SK-N-SH (cell line): ENCODE data around the gene MBD3L5. TPM values are rescaled to one million over a fixed set of nuclear protein-coding genes. Genes with fewer than 3 reads are reported as not detected.
"Not testable (repeated sequence)": the region's sequence is repeated elsewhere in the genome, so short reads cannot be mapped to it uniquely, and the experiment has no call there.

Experiments
- CTCF ChIA-PET: fragments of 300-600, 350-600 bp; formaldehyde crosslinking; extraction: SDS; loops from one replicate; lab custom pipeline; 2021; lab: Yijun Ruan, JAX
- POLR2A ChIA-PET: fragments of 350-600 bp; sonication (Branson Sonifier 250); formaldehyde crosslinking; extraction: SDS; loops from one replicate; lab custom pipeline; 2020; ENCODE audit warnings: antibody characterized with exemption, inconsistent platforms; lab: Yijun Ruan, JAX
- DNase-seq: peaks from one replicate; pipeline ENCODE4 v3.0.0; 2012
- H2AFZ ChIP-seq: fragments of 200-600 bp; sonication (generic); 2 replicates; pipeline ENCODE4 v1.8.1; 2016; ENCODE audit warnings: antibody characterized with exemption, mild to moderate bottlenecking, low read depth
- H3F3A ChIP-seq: fragments of 200-600 bp; sonication (generic); replicated peaks from 2 replicates; pipeline ENCODE3; 2016; ENCODE audit warnings: antibody characterized with exemption, mild to moderate bottlenecking; ENCODE audit not compliant: insufficient read depth
- H3K27ac ChIP-seq, 2 experiments: fragments of 200-500 bp in 1 of 2; fragments of 200-600 bp in 1 of 2; sonication (Bioruptor generic) in 1 of 2; sonication (generic), shearing (Covaris generic) in 1 of 2; 2 replicates each; pipeline versions ENCODE4 v1.5.1 to v1.6.1; 2014 to 2016; ENCODE audit warnings: low read depth in 2 of 2, inconsistent platforms in 1 of 2, low read length in 1 of 2, mild to moderate bottlenecking in 1 of 2, mixed read lengths in 1 of 2
- H3K27me3 ChIP-seq: fragments of 200-600 bp; sonication (generic), shearing (Covaris generic); 2 replicates; pipeline ENCODE4 v1.6.1; 2016; ENCODE audit warnings: mixed run types; ENCODE audit not compliant: insufficient read depth
- H3K36me3 ChIP-seq, 2 experiments: fragments of 200-500 bp in 1 of 2; fragments of 200-600 bp in 1 of 2; sonication (Bioruptor generic) in 1 of 2; sonication (generic) in 1 of 2; replicated peaks in 1 of 2; 2 replicates each; pipeline versions ENCODE3 to v1.5.1; 2014 to 2016; ENCODE audit warnings: low read length in 1 of 2, mild to moderate bottlenecking in 1 of 2; ENCODE audit not compliant: insufficient read depth in 2 of 2, control insufficient read depth in 1 of 2
- H3K4me1 ChIP-seq, 2 experiments: fragments of 200-500 bp in 1 of 2; fragments of 200-600 bp in 1 of 2; sonication (Bioruptor generic) in 1 of 2; sonication (generic), shearing (Covaris generic) in 1 of 2; 2 replicates each; pipeline versions ENCODE4 v1.5.1 to v1.6.1; 2014 to 2016; ENCODE audit warnings: low read depth in 1 of 2, low read length in 1 of 2, mixed run types in 1 of 2; ENCODE audit not compliant: insufficient read depth in 2 of 2, control insufficient read depth in 1 of 2
- H3K4me2 ChIP-seq: fragments of 200-600 bp; sonication (generic), shearing (Covaris generic); 2 replicates; pipeline ENCODE4 v1.6.1; 2017; ENCODE audit warnings: mixed run types
- H3K4me3 ChIP-seq, 2 experiments: fragments of 200-500 bp in 1 of 2; fragments of 200-600 bp in 1 of 2; sonication (Bioruptor generic) in 1 of 2; sonication (generic), shearing (Covaris generic) in 1 of 2; 2 replicates each; pipeline versions ENCODE4 v1.5.1 to v1.8.1; 2014 to 2016; ENCODE audit warnings: low read depth in 2 of 2, inconsistent platforms in 1 of 2, low read length in 1 of 2, mild to moderate bottlenecking in 1 of 2, mixed read lengths in 1 of 2, moderate library complexity in 1 of 2
- H3K79me2 ChIP-seq: fragments of 200-600 bp; sonication (generic); 2 replicates; pipeline ENCODE4 v1.8.1; 2017; ENCODE audit warnings: mild to moderate bottlenecking; ENCODE audit not compliant: insufficient read depth
- H3K9ac ChIP-seq: fragments of 200-600 bp; sonication (generic); 2 replicates; pipeline ENCODE4 v1.6.1; 2017; ENCODE audit warnings: mixed run types
- H3K9me2 ChIP-seq: fragments of 200-600 bp; sonication (generic); 2 replicates; pipeline ENCODE4 v1.6.1; 2017; ENCODE audit warnings: mixed run types
- H3K9me3 ChIP-seq: fragments of 200-600 bp; sonication (generic); 2 replicates; pipeline ENCODE4 v1.6.1; 2017; ENCODE audit warnings: mixed run types, mild to moderate bottlenecking, moderate library complexity
- H4K20me1 ChIP-seq: fragments of 200-600 bp; sonication (generic); 2 replicates; pipeline ENCODE4 v1.6.1; 2017; ENCODE audit warnings: mild to moderate bottlenecking, mixed run types; ENCODE audit not compliant: insufficient read depth
- WGBS: methylation state at CpG from one replicate; pipeline ENCODE4 v1.1.6; 2017; ENCODE audit warnings: low lambda C conversion rate; 5-methylcytosine and 5-hydroxymethylcytosine counted together
- polyA plus RNA-seq, 3 experiments: library from polyadenylated mRNA; depleted of rRNA; stranded (reverse); fragments of >200 nt; gene quantifications; 2 replicates each; pipeline ENCODE4 v1.2.3, GENCODE V29; 2012

MBD3L5 gene
- polyA plus RNA-seq, 1 of the 3 experiments (the other 2 are of a cell fraction), result not detected

DNA sequence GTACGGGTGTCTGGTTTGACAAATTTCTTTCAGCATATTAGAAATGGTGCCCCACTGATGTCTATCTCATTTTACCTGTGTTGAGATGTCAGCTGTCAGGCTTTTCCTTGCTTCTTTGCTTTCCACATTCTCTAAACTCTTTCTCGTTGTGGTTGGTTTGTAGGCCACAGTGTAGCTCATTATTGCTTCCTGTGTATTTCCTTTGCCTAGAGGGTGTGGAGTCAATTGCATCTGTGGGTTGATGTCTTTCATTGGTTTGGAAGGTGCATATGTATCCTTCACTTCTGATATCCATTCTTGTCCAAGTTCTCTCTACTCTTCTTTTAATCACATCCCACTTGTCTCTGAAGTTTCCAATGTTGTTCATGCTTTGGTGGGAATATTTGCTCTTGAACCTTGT lies 11.2 kb downstream of the MBD3L5 start:
- H2AFZ ChIP-seq, H3K79me2 ChIP-seq, H3K9ac ChIP-seq, H3K27ac ChIP-seq, H3F3A ChIP-seq, CTCF ChIA-PET, H3K27me3 ChIP-seq, H3K4me1 ChIP-seq, DNase-seq, H3K4me3 ChIP-seq, POLR2A ChIA-PET, H3K9me3 ChIP-seq, H4K20me1 ChIP-seq, H3K36me3 ChIP-seq, H3K4me2 ChIP-seq, H3K9me2 ChIP-seq: not testable (repeated sequence)
- no CpG with 5 or more reads among the region's 2 CpGs for WGBS

DNA sequence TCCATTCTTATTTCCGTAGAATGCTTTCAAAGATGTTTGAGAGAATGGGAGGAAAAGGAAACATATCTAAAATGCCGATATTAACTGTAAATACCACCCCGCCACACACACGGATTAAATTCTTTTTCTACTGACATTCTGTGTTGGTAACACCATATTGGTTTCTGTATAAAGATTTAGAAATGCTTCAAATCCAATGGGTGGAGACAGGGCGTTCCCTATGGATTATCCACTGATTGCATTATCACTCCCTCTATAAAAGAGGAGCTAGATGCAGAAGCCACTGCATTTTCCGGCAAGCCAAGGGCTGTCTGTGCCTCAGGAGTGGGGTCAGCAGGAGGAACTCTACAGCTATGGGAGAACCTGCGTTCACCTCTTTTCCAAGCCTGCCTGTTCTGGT lies 18.6 kb downstream of the MBD3L5 start, which contains the start of gene MBD3L2:
Gene MBD3L2, plus strand, starts transcription at position 301 of the 400 bp plus-strand sequence. Its CDS starts 53 bp downstream, at position 354.
- POLR2A ChIA-PET, H3K27ac ChIP-seq, H3K9me3 ChIP-seq, H3K9me2 ChIP-seq, CTCF ChIA-PET, DNase-seq, H2AFZ ChIP-seq, H3K79me2 ChIP-seq, H3K4me2 ChIP-seq, H3F3A ChIP-seq, H3K27me3 ChIP-seq, H4K20me1 ChIP-seq, H3K4me1 ChIP-seq, H3K4me3 ChIP-seq, H3K9ac ChIP-seq, H3K36me3 ChIP-seq: not testable (repeated sequence)
- no CpG with 5 or more reads among the region's 7 CpGs for WGBS

DNA sequence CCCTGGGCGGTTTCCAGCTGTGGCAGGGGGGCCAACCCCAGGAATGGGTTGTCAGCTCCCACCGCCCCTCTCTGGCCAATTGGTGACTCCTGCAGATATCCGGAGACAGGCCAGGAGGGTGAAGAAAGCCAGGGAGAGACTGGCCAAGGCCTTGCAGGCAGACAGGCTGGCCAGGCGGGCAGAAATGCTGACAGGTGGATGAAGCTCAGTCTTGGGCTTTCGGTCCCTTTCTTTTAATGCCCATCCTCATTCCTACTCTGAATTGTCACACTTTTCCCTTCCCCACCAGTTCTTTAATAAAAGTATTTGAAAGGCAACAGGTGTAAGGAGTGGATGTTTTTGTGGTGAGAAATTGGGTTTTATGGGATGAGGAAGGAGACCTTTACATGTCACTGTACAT lies 21.0 kb downstream of the MBD3L5 start:
- H3K27me3 ChIP-seq, DNase-seq, H3K4me2 ChIP-seq, H3K27ac ChIP-seq, H3K9me3 ChIP-seq, H3K9ac ChIP-seq, POLR2A ChIA-PET, CTCF ChIA-PET, H3K4me3 ChIP-seq, H3K36me3 ChIP-seq, H3K9me2 ChIP-seq, H3F3A ChIP-seq, H4K20me1 ChIP-seq, H2AFZ ChIP-seq, H3K79me2 ChIP-seq, H3K4me1 ChIP-seq: not testable (repeated sequence)
- WGBS, result 47% methylated on average over 2 of the region's 5 CpGs

DNA sequence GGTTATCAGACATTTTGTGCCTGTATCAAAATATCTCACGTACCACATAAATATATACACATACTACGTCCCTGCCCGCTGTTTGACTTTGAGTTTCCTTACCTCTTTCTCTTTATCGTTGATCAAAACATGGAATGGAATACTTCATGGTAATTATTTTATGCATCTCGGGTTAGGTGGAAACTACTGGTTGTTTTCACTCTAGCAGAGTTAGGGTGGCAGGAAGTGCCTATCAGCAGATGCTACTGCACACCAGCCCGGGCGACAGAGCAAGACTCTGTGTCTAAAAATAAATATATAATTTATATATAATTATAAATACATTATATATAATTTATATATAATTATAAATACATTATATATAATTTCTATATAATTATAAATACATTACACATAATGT lies 22.5 kb downstream of the MBD3L5 start:
- H3K27me3 ChIP-seq, DNase-seq, H4K20me1 ChIP-seq, H3K27ac ChIP-seq, H3K9ac ChIP-seq, H3K9me3 ChIP-seq, H3K4me3 ChIP-seq, H3K79me2 ChIP-seq, H3K4me2 ChIP-seq, CTCF ChIA-PET, H3F3A ChIP-seq, H3K9me2 ChIP-seq, H3K36me3 ChIP-seq, H3K4me1 ChIP-seq, H2AFZ ChIP-seq, POLR2A ChIA-PET: not testable (repeated sequence)
- WGBS, result 43% methylated on average over 7 of the region's 7 CpGs

DNA sequence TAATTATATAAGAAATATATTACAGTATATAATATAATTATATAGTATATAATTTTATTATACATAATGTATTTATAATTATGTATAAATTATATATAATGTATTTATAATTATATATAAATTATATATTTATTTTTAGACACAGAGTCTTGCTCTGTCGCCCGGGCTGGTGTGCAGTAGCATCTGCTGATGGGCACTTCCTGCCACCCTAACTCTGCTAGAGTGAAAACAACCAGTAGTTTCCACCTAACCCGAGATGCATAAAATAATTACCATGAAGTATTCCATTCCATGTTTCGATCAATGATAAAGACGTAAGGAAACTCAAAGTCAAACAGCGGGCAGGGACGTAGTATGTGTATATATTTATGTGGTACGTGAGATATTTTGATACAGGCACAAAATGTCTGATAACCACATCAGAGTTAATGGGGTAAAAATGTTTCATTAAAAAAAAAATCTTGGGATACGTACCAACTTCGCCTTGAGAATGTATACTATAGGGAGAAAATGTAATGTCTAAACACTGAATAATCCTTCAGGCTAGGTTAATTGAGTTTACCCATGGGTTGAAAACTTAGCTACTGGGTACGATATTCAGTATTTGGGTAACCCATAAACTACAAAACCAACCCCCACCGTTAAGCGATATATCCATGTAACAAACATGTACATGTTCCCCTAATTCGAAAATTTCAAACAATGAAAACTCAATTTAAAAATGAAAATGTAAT lies 24.4 kb downstream of the MBD3L5 start:
- H3F3A ChIP-seq, CTCF ChIA-PET, H3K4me1 ChIP-seq, H3K9me3 ChIP-seq, H3K9me2 ChIP-seq, H4K20me1 ChIP-seq, H2AFZ ChIP-seq, H3K9ac ChIP-seq, H3K4me2 ChIP-seq, H3K27ac ChIP-seq, H3K79me2 ChIP-seq, H3K36me3 ChIP-seq, H3K4me3 ChIP-seq, DNase-seq, H3K27me3 ChIP-seq, POLR2A ChIA-PET: not testable (repeated sequence)
- WGBS, result 68% methylated on average over 14 of the region's 14 CpGs

DNA sequence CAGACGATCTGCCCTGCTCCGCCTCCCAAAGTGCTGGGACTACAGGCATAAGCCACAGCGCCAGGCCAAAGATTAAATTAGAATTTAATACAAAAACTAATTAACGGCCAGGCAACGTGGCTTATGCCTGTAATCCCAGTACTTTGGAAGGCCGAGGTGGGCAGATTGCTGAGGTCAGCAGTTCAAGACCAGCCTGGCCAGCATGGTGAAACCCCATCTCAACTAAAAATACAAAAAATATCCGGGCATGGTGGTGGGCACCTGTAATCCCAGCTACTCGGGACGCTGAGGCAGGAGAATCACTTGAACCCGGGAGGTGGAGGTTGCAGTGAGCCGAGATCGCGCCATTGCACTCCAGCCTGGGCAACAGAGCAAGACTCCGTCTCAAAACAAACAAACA lies 25.3 kb downstream of the MBD3L5 start:
- 48% methylated on average over 12 of the region's 14 CpGs for WGBS

More for the DNA sequence above, 25.3 kb downstream of the MBD3L5 start:
- H3K9me3 ChIP-seq, CTCF ChIA-PET, H4K20me1 ChIP-seq, H3F3A ChIP-seq, H3K36me3 ChIP-seq, H3K4me1 ChIP-seq, H3K4me3 ChIP-seq, H3K27ac ChIP-seq, H3K79me2 ChIP-seq, DNase-seq, H2AFZ ChIP-seq, H3K9ac ChIP-seq, H3K4me2 ChIP-seq, H3K27me3 ChIP-seq, H3K9me2 ChIP-seq, POLR2A ChIA-PET: not testable (repeated sequence)
